Activated CD8-positive, alpha-beta T cell treated with anti-CD3 and anti-CD28 coated beads for 36 hours (primary cell): ENCODE measurements around the gene LZTS3. TPM values are rescaled to one million over a fixed set of nuclear protein-coding genes. Genes with fewer than 3 reads are reported as not detected.

Experiments
- ATAC-seq: fragments of 200-7000 bp; cut with Tn5 transposase; one replicate; pipeline ENCODE4 v1.10.0; 2021; ENCODE audit warnings: mild to moderate bottlenecking, moderate library complexity
- CTCF ChIA-PET: fragments of 350-600 bp; sonication (Branson Sonifier 250); formaldehyde crosslinking; loops from one replicate; lab custom pipeline; 2021; ENCODE audit warnings: antibody characterized with exemption; lab: Charles Lee
- POLR2A ChIA-PET: fragments of 350-600 bp; sonication (Branson Sonifier 250); formaldehyde crosslinking; loops from one replicate; lab custom pipeline; 2021; ENCODE audit warnings: antibody characterized with exemption; lab: Charles Lee
- DNase-seq: peaks from one replicate; pipeline ENCODE4 v3.0.0-alpha.2; 2020
- H3K27ac Mint-ChIP-seq: one replicate; pipeline ENCODE4 v1.8.0; 2021; ENCODE audit warnings: mild to moderate bottlenecking, mixed read lengths
- H3K27me3 Mint-ChIP-seq: one replicate; pipeline ENCODE4 v1.8.0; 2021; ENCODE audit warnings: mixed read lengths
- H3K36me3 Mint-ChIP-seq: one replicate; pipeline ENCODE4 v1.8.0; 2021; ENCODE audit warnings: low read depth, mixed read lengths
- H3K4me1 Mint-ChIP-seq: one replicate; pipeline ENCODE4 v1.8.0; 2021; ENCODE audit warnings: low read depth, mixed read lengths
- H3K4me3 Mint-ChIP-seq: one replicate; pipeline ENCODE4 v1.8.0; 2021; ENCODE audit warnings: mild to moderate bottlenecking, moderate library complexity, mixed read lengths
- H3K9me3 Mint-ChIP-seq: one replicate; pipeline ENCODE4 v1.8.0; 2021; ENCODE audit warnings: mixed read lengths
- CTCF ChIP-seq: fragments of 200-600 bp; IDR thresholded peaks from one replicate; pipeline ENCODE4 v1.8.0; 2022; ENCODE audit warnings: antibody characterized with exemption, mild to moderate bottlenecking
- intact Hi-C: fragments of 100-400 bp; cut with micrococcal nuclease; formaldehyde crosslinking; loops from one replicate; pipeline ENCODE4 v1.10.0; 2022
- total RNA-seq, 2 experiments: library from RNA; stranded (reverse); gene quantifications; one replicate each; pipeline ENCODE4 v1.2.3, GENCODE V29; 2021

The LZTS3 gene
- total RNA-seq, 2 experiments from 2014 or later: 1.3 to 1.4 TPM

- TF ChIP-seq CTCF: no peak
- Mint-ChIP-seq H3K36me3 (peaks cover 37% of the 10 kb centered on the region), H3K27ac (peak overlapping the region; percentile 87), H3K9me3 (peaks cover 17% of the 10 kb centered on the region), H3K27me3 (no peaks in the 10 kb centered on the region), H3K4me1 (peaks cover 33% of the 10 kb centered on the region), H3K4me3 (no peak overlapping the region)
- CTCF ChIA-PET: no interaction called here
- intact Hi-C loops: no loop called here
- POLR2A ChIA-PET: interaction anchor here (0.9 kb wide), 1 partner anchor 87 kb away, joined by 3 read pairs; no protein-coding TSS in a partner anchor
- DNase-seq (no peak), ATAC-seq (no peak)
Measured at GRCh38 chr20:3123542-3123941, 49.8 kb downstream of the LZTS3 start.

- ATAC-seq (no peak), DNase-seq (no peak)
- no peaks in the 10 kb centered on the region for H3K27me3 Mint-ChIP-seq
- no peak for TF ChIP-seq CTCF
- H3K27ac Mint-ChIP-seq: peak overlapping the region; percentile 87
- peaks cover 17% of the 10 kb centered on the region for H3K9me3 Mint-ChIP-seq
- peaks cover 34% of the 10 kb centered on the region for H3K4me1 Mint-ChIP-seq
- peaks cover 37% of the 10 kb centered on the region for H3K36me3 Mint-ChIP-seq
- ChIA-PET POLR2A (interaction anchor here (1.1 to 1.5 kb wide), 2 partner anchors 28 to 37 kb away, joined by 4 to 6 read pairs; partner anchors contain the start of genes FASTKD5 and UBOX5), CTCF (interaction anchor here (0.9 kb wide), 1 partner anchor 14 kb away, joined by 3 read pairs; no protein-coding TSS in a partner anchor)
- intact Hi-C loops: no loop called here
- H3K4me3 Mint-ChIP-seq: no peak overlapping the region
Measured at GRCh38 chr20:3121955-3122610, 51.3 kb downstream of the LZTS3 start.

- H3K4me3 Mint-ChIP-seq: no peak overlapping the region
Measured at GRCh38 chr20:3121271-3121911, 52.0 kb downstream of the LZTS3 start.

GRCh38 chr20:3119044-3119443, 54.3 kb downstream of the LZTS3 start:
- CTCF ChIA-PET: no interaction called here
- no peak for DNase-seq
- H3K4me1 Mint-ChIP-seq: peaks cover 42% of the 10 kb centered on the region
- POLR2A ChIA-PET: no interaction called here
- no peak for ATAC-seq
- H3K27me3 Mint-ChIP-seq: no peaks in the 10 kb centered on the region
- peaks cover 32% of the 10 kb centered on the region for H3K36me3 Mint-ChIP-seq
- peaks cover 9% of the 10 kb centered on the region for H3K9me3 Mint-ChIP-seq
- no peak overlapping the region for H3K4me3 Mint-ChIP-seq
- peak overlapping the region; percentile 22 for H3K27ac Mint-ChIP-seq
- intact Hi-C loops: loop anchor here (5.0 kb wide), 1 partner anchor 72 kb away; the partner anchor contains the start of gene MRPS26
- TF ChIP-seq CTCF: no peak

More at GRCh38 chr20:3121271-3121911, 52.0 kb downstream of the LZTS3 start:
- ChIA-PET POLR2A (interaction anchor here (1.1 to 1.5 kb wide), 2 partner anchors 28 to 38 kb away, joined by 4 to 6 read pairs; partner anchors contain the start of genes FASTKD5 and UBOX5), CTCF (interaction anchor here (0.9 kb wide), 1 partner anchor 14 kb away, joined by 3 read pairs; no protein-coding TSS in a partner anchor)
- Mint-ChIP-seq H3K4me1 (peaks cover 38% of the 10 kb centered on the region), H3K27ac (peak overlapping the region; percentile 87), H3K27me3 (no peaks in the 10 kb centered on the region), H3K36me3 (peaks cover 37% of the 10 kb centered on the region), H3K9me3 (peaks cover 17% of the 10 kb centered on the region)
- no peak for DNase-seq
- intact Hi-C loops: no loop called here
- peak; percentile 41 for ATAC-seq
- no peak for TF ChIP-seq CTCF
